GM19324 (cell line): ENCODE measurements around the gene LINGO3.

Experiments used
- ATAC-seq: cut with Tn5 transposase; IDR thresholded peaks from one replicate; pipeline ENCODE4 v1.9.1; 2021; ENCODE audit warnings: mild to moderate bottlenecking, moderate library complexity; ENCODE audit not compliant: unreplicated experiment, low FRiP score

Gene LINGO3

DNA sequence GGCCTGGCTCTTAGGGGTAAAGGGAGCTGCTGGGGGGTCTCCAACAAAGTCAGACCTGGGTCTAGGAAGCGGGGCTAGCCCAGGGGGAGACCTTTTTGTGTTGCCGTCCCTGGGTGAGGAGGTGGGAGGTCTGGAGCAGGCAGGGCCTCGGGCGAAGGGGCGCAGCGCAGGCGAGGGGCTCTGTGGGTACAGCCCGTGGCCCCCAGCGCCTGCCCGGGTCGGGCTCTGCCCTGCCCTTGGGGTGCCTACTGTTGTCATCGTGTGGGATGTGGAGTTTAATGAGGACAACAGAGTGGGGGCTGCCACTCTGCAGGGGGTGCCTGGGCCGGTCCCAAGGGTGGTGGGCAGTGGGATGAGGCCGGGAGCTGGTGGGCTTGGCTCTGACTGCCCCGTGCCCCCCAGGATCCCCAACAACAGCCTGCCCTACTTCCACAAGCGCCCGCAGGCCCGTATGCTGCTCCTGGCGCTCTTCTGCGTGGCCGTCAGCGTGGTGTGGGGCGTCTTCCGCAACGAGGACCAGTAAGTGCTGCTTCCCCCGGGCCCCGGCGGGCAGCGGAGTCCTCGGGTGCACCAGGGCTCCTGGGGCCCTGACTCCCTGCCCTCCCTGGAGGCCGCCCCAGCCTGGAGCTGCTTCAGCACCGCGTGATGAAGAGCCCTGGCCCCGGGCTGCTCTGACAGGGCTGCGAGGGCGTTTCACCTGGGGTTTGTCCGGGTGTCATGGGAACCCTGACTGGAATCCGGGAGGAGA is 32.7 kb upstream of the LINGO3 start:
- no peak for ATAC-seq

- ATAC-seq: no peak
Observed at GRCh38 chr19:2339644-2340310, 31.8 kb upstream of the LINGO3 start.

DNA sequence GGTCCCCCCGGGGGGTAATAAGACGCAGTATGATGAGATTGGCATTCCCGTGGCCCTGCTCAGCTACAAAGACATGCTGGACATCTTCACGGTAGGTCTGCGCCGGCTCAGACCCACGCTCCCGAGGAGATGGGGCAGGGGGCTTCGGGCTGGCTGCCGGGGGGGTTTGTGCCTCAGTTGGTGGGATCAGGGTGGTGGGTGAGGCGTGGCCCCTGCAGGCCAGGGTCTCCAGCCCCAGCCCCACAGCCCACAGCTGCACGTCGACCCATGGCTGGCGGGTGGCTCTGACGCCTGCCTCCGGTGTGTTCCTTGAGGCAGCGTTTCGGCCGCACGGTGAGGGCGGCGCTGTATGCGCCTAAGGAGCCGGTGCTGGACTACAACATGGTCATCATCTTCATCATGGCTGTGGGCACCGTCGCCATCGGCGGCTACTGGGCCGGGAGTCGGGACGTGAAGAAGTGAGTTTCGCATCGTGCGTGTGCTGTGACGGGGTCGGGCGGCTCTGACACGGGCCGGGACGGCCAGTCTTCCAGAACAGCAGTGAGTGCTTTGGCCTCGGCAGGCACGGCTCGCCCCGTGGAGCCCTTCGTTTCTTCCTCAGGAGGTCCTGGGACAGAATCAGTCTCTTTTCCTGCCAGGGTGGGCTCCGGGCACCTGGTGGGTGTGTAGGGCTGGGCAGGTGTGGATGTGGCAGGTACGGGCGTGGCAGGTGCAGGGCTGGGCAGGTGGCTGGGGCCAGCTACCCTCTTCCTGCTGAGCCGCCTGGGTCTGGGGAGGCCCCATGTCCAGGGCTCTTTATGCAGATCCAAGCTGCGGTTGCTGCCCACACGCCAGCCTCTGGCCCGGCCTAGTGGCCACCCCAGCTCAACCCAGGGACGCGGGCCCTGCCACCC is 31.0 kb upstream of the LINGO3 start:
- no peak for ATAC-seq

DNA sequence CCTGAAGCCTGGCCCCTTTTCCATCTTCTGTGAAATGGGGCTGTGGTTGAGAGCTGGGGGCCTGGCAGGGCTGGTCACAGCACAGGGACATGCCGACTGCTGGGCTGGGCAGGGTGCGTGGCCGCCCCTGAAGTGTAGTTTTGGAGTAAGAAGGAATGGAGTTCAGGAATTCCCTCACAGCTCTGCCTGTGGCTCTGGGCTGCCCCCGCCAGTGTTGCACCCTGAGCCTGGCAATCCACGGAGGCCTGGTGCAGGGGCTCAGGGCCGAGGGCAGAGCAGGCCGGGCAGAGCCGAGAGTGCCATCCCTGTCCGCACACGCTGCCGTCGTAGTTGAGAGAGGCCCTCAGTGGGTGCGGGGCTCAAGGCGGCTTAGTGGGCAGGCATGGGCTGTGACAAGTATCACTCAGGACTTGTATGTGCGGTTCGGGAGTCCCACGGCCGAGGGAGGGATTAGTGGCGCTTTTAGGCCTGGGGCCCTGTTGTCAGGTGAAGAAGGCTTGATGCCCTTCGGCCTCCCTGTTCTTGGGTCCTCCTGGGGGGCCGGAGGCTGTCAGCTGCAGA is 30.2 kb upstream of the LINGO3 start:
- ATAC-seq: no peak

GRCh38 chr19:2337329-2337707 is 29.4 kb upstream of the LINGO3 start:
- no peak for ATAC-seq

DNA sequence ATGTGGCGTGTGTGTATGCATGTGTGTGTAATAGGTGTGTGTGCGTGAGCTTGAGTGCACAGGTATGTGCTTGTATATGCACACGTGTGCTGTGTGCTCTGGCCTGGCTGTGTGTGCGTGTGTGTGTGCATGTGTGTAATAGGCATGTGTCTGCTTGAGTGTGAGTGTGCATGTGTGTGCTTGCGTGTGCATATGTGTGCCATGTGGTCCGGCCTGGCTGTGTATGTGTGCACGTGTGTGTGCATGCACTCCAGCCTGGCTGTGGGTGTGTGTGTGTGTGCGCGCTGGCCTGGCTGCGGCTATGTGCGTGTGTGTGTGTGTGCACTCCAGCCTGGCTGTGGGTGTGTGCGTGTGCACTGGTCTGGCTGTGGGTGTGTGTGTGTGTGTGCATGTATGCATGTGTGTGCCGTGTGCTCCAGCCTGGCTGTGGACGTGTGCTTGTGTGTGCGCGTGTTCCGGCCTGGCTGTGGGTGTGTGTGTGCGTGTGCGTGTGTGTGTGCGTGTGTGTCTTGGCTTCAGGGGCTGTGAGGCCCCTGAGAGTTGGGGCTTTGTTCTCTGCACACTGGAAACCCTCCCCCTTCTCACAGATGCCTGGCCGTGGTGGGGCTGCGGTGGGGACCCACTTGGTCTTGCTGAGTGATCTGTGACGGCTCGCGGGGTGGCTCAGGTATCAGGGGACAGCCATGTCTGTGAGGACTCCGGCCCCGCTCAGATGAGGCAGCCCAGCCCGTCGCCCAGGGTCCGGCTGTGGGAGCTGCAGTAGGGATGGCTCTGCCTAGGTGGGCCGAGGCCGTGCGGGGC is 28.8 kb upstream of the LINGO3 start:
- ATAC-seq: no peak

DNA sequence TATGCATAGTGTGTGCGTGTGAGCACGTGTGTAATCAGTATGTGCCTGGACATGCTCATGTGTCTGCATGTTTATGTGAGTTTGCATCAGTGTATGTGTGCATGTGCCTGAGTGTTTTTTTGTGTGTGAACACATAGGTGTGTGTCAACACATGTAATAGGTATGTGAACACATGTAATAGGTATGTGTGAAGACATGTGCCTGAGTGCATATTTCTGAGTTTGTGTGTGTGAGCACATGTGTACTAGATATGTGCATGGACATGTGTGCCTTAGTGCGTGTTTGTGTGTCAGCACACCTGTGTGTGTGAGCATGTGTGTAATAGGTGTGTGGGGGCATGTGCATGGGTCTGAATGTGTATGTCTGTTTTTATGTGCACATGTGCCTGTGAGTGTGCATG is 27.9 kb upstream of the LINGO3 start:
- ATAC-seq: no peak

DNA sequence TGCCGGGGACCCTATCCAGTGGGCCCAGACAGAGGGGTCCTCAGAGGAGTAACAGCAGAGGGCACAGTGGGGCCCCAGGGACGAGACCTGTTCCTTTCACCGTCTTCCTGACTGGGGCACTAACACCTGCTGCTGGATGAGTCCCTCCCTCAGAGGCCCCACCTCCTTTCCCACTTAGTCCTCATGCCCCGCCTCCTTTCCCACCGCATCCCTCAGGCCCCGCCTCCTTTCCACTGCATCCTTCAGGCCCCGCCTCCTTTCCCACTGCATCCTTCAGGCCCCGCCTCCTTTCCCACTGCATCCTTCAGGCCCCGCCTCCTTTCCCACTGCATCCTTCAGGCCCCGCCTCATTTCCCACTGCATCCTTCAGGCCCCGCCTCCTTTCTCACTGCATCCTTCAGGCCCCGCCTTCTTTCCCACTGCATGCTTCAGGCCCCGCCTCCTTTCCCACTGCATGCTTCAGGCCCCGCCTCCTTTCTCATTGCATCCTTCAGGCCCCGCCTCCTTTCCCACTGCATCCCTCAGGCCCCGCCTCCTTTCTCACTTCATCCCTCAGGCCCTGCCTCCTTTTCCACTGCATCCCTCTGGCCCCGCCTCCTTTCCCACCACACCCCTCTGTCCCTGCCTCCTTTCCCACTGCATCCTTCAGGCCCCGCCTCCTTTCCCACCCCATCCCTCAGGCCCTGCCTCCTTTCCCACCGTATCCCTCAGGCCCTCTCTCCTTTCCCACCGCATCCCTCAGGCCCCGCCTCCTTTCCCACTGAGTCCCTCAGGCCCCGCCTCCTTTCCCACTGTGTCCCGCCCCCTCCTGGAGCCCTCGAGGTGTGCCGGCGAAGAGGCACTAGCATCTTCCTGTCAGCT is 27.3 kb upstream of the LINGO3 start:
- no peak for ATAC-seq

DNA sequence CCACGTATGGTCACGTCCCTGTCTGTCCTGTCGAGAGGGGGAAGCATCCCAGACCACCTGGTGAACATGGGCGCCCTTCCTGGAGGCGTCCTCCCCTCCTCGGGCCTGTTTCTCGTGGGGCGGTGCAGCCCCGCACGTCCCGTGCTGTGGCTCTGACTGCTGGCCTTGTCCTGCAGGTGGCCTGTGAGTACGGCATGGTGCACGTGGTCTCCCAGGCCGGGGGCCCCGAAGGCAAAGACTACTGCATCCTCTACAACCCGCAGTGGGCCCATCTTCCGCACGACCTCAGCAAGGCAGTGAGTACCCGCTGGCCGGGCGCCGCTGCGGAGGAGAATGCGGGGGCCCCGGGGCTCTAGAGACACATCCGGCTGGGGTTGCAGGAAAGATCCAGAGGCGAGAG is 26.5 kb upstream of the LINGO3 start:
- ATAC-seq: no peak

GRCh38 chr19:2333807-2334211 is 25.9 kb upstream of the LINGO3 start:
- ATAC-seq: no peak

- ATAC-seq: no peak
Observed at GRCh38 chr19:2333027-2333806, 25.3 kb upstream of the LINGO3 start.

DNA sequence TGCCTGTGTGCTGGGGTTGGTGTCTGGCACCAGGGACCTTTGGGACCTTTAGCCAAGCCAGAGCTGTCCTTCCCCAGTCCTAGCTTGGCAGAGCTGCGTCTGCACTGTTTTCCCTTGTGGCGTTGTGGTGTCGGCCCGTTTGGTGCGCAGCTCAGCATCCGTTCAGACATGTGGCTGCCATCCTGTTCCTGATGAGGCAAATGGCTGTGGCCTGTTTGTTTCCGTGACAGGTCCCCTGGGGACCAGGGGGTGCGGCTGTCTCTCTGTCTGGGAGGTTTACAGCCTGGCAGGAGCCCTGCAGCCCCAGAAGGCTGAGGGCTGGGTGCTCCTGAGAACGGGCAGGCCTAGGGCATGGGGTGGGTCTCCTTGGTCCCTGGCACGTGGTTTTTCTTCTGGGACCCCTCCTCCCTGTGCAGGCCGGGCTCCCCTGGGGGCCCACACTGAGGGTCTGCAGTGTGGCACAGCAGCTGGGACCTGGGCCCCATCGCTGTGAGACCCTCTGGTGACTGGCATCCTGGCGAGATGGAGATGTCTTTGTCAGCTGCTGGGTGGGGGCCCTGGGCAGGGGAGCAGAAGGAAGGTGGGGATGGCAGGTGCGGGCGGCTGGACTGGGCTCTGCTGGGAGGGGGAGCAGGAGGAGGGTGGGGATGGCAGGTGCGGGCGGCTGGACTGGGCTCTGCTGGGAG is 24.5 kb upstream of the LINGO3 start:
- ATAC-seq: no peak

GRCh38 chr19:2331601-2332246 is 23.8 kb upstream of the LINGO3 start:
- ATAC-seq: no peak

DNA sequence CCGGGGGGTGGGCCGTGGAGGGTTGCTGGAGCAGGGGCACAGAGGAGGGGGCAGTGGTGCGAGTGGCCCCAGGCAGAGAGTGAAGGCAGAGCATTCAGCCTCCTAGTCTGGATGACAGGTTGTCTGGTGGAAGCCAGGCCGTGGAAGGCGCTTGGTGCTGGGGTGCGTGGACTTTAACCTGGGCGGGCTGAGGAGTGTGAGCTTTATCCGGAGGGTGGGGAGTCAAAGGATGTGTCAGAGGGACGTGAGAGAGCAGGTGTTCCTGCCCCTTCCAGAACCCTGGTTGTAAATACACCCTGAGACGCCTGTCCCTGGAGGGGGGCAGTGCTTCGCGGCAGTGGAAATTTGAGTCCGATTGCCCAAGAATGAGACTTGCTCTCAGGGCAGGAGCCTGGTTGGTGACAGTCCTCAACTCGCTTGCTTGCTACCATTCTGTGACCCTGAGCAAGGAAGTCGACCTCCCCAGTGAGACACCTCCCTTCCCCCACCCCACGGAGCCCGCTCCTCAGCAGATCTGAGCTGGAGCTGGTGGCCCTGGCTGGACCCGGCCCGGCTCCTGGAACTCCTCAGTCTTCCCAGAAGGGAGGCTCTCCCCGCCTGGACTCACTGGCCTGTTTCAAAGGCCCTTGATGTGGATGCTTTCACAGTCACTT is 22.8 kb upstream of the LINGO3 start:
- no peak for ATAC-seq

- ATAC-seq: no peak
Observed at GRCh38 chr19:2330255-2330631, 22.3 kb upstream of the LINGO3 start.

GRCh38 chr19:2329501-2329916 is 21.6 kb upstream of the LINGO3 start:
- no peak for ATAC-seq

DNA sequence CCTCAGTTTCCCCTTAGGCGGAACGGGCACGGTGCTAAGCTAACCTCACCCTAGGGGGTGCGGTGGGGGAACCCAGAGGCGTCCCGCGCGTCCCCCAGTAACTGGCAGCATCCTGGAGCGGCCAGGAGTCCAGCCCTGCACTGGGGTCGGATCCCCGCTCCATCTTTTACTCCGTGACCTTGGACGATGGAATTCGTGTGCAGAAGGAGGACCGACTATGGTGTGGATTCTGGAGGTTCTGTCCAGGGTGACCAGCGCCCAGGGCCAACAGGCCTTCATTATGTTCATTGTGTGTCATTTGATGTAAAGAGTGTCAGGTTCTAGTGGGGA is 21.2 kb upstream of the LINGO3 start:
- ATAC-seq: no peak
